GM19035 (cell line): ENCODE results near the gene ATP9B.
"Not testable (repeated sequence)": the region's sequence is repeated elsewhere in the genome, so short reads cannot be mapped to it uniquely, and the experiment has no call there.

Experiments
- ATAC-seq: cut with Tn5 transposase; IDR thresholded peaks from one replicate; pipeline ENCODE4 v1.9.1; 2021; ENCODE audit not compliant: unreplicated experiment

Gene ATP9B

DNA sequence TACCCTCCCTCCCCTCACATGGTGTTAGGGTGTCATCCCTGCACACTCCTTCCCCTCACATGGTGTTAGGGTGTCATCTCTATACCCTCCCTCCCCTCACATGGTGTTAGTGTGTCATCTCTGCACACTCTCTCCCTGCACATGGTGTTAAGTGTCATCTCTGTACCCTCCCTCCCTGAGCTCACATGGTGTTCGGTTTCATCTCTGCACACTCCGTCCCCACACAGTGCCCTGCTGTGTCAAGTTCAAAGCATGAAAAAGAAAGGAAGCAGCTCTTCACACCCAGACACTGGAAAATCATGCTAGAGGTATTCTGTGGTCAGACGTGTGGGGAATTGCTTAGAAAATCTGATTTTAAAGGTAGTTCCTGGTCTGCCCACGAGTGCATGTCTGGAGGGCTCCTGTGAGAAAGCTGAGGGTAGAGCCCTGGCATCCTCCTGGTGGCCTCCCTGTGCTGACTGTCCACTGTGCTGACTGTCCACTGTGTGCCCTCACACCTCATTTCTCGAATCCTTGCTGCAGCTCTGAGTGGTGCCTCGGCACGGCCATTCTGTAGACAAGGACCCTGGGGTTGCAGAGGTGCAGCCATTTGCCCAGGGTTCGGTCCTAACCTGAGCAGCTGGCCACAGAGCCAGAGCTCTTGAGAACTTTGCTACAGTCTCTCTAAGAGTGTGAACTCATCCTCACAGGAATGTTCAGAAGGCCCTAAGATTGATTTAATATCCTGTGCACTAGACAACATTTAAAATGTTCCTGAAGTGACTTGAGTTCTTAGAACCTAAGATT, 257.4 kb downstream of the ATP9B start:
- ATAC-seq = no peak

- no peak for ATAC-seq
Measured at GRCh38 chr18:79327199-79327721, 258.1 kb downstream of the ATP9B start.

DNA sequence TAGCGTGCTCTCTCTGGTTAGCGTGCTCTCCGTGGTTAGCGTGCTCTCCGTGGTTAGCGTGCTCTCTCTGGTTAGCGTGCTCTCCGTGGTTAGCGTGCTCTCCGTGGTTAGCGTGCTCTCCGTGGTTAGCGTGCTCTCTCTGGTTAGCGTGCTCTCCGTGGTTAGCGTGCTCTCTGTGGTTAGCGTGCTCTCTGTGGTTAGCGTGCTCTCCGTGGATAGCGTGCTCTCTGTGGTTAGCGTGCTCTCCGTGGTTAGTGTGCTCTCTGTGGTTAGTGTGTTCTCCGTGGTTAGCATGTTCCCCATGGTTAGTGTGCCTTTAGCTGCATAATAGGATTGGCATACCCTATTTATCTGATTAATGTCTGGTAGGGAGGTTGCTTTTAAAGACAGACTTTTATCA, 258.7 kb downstream of the ATP9B start:
- ATAC-seq = not testable (repeated sequence)

GRCh38 chr18:79328887-79329286, 259.7 kb downstream of the ATP9B start:
- ATAC-seq = no peak

- ATAC-seq = no peak
Measured at GRCh38 chr18:79329786-79330185, 260.6 kb downstream of the ATP9B start.

GRCh38 chr18:79332646-79333045, 263.5 kb downstream of the ATP9B start:
- no peak for ATAC-seq

DNA sequence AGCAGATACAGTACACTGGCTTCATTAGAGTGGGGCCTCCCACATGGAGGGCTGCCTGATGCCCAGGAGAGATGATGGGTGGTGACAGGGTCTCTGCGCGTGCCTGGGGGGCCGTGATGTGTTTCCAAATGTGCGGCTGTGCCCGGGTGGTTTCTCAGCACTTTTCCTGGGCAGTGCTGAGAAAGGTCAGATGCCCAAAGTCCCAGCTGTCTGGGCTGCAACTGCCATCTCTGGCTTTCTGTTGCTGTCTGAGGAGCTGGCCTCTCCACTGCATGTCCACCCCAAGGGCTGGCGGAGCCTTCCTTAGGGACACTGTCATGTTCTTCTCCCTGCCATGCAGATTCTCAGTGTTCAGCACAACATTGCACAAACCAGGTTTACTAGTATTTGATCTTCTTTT, 263.9 kb downstream of the ATP9B start:
- no peak for ATAC-seq

DNA sequence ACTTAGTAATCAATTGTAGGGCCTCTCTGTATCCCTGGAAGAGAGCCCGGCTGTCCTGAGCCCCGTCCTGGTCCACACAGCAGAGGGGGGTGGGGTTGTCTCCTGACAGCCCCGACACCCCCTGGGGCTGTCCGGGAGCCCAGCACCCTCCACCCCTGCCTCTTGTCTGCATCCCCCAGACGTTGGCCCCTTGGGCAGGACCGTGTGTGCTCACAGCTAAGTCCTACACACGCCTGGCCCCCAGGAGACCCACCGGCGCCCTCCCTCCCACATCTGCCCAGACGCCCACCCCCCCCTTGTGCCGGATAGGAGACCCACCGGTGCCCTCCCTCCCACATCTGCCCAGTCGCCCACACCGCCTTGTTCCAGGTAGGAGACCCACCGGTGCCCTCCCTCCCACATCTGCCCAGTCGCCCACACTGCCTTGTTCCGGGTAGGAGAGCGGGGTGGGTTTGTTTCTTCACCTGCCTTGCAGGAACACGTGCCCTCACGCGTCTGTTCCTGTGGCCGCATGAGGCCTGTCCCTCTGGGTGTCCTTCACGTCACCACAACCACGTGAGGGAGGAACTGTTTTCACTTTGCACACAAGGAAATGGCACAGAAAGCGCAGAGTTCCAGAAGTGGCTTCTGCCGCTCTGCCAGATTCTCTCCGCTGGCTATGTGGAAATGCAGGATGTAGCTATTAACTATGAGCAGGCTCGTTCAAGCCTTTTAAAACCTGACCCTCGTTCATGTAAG, 265.5 kb downstream of the ATP9B start:
- ATAC-seq = no peak

DNA sequence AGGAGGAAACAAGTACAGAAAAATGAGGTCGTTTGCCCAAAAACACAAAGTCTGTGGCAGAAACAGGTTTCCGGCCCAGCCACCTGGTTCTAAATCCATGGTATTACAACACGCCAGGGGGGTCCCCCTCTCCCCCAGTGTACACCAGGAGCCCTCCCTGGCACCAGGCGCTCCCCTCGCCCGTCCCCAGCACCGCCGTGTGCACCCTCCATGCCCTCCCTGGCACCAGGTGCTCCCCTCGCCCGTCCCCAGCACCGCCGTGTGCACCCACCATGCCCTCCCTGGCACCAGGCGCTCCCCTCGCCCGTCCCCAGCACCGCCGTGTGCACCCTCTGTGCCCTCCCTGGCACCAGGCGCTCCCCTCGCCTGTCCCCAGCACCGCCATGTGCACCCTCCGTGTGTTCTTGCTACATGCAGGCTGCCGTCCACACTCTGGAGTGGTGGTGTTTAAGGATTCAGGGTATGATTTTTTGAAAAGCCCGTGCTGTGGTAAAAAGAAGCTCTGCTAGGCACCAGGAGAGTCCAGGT, 266.7 kb downstream of the ATP9B start:
- no peak for ATAC-seq

DNA sequence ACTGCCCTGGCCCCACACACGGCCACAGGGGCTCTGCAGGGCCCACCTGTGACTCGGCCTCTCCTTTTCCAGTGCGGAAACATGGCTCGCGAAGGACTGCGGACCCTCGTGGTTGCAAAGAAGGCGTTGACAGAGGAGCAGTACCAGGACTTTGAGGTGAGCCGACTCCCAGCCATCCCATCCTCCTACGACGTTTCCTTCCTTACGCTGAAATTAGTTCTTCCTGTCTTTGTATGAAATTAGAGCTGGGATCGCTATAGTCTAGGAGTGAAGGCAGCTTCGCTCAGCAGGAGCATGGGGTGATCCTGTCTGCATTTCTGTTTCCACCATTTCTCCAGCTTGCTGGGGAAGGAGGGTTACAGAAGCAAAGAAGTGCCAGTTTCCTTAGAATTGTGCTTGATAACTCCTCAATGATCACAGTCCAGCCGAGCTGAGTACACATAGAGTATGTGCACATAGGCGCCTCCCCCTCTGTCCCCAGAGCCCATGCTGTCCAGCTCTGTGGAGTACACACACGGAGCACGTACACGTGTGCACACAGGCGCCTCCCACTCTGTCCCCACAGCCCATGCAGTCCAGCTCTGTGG, 267.5 kb downstream of the ATP9B start:
- no peak for ATAC-seq

- ATAC-seq = no peak
Measured at GRCh38 chr18:79337184-79337583, 268.0 kb downstream of the ATP9B start.

GRCh38 chr18:79337620-79338019, 268.4 kb downstream of the ATP9B start:
- no peak for ATAC-seq

GRCh38 chr18:79339094-79339908, 270.1 kb downstream of the ATP9B start:
- no peak for ATAC-seq

DNA sequence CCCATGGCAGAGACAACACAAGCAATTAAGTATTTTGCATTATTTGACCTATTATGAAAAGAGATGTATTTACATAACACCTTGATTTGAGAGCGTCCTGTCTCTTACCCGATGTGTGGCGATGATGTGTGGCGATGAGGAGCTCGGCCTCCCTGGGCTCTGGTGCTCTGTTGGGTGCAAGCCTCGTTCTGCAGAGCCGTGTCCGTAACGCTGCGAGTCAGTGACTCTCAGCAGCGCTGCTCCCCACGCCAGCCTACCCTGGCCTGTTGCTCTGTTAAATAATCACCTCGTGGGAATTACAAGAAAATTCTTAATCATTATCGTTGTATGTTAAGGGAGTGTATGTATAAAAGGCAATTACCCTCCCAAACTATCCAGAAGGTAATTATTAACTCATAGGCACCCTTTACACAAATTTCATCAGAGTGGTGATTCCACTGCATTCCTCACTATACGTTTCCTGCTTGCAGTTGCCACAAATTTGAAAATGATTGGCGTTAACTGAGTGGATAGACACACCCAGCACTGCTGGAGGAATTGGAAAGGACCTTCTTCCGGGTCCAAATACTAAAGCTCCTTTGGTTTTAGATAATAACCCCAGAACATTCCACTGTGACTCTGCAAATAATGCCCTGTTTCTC, 274.5 kb downstream of the ATP9B start:
- no peak for ATAC-seq

DNA sequence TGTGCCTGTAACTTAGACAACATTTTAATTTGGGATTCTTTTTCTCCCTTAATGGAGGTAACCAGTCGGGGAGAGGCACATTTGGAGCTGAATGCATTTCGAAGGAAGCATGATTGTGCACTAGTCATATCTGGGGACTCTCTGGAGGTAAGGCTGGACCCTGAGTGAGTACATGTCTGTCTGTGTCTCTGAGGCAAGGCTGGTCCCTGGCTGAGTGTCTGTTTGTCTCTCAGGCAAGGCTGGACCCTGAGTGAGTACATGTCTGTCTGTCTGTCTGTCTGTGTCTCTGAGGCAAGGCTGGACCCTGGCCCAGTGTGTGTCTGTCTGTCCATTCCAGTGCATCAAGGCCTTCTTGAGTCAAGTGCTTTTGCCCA, 275.0 kb downstream of the ATP9B start:
- ATAC-seq = no peak

- no peak for ATAC-seq
Measured at GRCh38 chr18:79345366-79345765, 276.2 kb downstream of the ATP9B start.

DNA sequence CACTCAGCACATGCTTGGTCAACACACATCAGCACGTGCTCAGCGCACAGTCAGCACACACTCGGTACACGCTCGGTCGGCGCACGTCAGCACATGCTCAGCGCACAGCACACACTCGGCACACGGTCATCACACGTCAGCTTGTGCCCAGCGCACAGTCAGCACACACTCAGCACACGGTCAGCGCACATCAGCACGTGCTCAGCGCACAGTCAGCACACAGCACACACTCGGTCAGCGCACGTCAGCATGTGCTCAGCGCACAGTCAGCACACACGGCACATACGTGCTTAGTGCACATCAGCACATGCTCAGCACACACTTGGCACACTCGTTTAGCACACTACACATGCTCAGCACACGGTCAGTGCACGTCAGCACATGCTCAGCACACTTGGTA, 276.8 kb downstream of the ATP9B start:
- no peak for ATAC-seq

GRCh38 chr18:79348066-79348465, 278.9 kb downstream of the ATP9B start:
- ATAC-seq = no peak

GRCh38 chr18:79352432-79352831, 283.2 kb downstream of the ATP9B start:
- no peak for ATAC-seq

DNA sequence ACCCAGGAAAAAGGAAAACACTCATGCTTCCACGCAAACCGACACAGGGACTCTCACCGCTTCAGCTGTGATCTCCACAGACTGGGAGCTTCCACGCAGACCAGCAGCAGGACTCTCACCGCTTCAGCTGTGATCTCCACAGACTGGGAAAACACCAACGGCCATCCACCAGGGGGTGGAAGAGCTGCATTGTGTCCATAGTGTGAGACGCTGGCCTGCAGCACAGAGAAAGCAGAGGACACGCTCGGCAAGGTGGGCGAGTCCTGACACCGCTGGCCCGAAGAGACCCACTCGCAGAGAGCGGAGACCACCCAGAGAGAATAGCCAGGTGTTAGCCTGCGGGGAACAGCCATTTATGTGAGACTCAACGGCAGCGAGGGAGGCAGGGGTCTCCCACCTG, 284.1 kb downstream of the ATP9B start:
- ATAC-seq = no peak
